Tibial nerve (tissue), 4 donors: Measurements from ENCODE around the gene CELA2B.

Experiments
- EP300 ChIP-seq, 2 donors: sonication (generic); formaldehyde crosslinking; IDR thresholded peaks; one replicate each; pipeline ENCODE4 v1.6.1; 2017; ENCODE audit warnings: antibody characterized with exemption in 2 of 2, mild to moderate bottlenecking in 1 of 2
- POLR2A ChIP-seq, 2 donors: fragments of 450-650 bp; IDR thresholded peaks; one replicate each; pipeline ENCODE4 v1.6.1; 2017; ENCODE audit warnings: antibody characterized with exemption in 2 of 2, mild to moderate bottlenecking in 2 of 2, moderate library complexity in 2 of 2
- TF ChIP-seq, protein P1 (sequence below), 5 experiments: fragments of 200-600 bp in 3 of 5; fragments of 450-650 bp in 2 of 5; sonication (generic) in 3 of 5; IDR thresholded peaks; one replicate each; pipeline ENCODE4 v1.5.1; 2016 to 2019; ENCODE audit warnings: antibody characterized with exemption in 5 of 5, mild to moderate bottlenecking in 3 of 5, moderate library complexity in 2 of 5

DNA sequence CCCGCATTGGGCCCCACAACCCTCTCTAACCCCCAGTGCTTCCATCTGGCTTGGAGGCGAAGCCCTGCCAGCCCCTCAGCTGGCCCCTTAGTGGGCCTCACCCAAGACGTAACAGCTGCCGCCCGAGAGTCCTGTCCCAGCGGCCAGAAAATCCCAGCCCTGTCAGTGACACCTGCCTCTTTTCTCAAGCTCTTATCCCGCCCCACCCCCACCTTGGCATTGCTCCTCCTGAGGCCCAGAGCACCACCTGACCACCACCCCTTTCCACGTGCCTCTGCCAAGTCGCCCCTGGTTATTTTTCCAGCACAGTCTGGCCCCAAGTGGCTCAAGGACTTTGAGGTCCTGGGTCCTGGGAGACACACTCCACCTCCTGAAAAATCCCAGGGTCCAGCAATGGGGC, 43.6 kb upstream of the CELA2B start:
- TF ChIP-seq, protein P1, sequence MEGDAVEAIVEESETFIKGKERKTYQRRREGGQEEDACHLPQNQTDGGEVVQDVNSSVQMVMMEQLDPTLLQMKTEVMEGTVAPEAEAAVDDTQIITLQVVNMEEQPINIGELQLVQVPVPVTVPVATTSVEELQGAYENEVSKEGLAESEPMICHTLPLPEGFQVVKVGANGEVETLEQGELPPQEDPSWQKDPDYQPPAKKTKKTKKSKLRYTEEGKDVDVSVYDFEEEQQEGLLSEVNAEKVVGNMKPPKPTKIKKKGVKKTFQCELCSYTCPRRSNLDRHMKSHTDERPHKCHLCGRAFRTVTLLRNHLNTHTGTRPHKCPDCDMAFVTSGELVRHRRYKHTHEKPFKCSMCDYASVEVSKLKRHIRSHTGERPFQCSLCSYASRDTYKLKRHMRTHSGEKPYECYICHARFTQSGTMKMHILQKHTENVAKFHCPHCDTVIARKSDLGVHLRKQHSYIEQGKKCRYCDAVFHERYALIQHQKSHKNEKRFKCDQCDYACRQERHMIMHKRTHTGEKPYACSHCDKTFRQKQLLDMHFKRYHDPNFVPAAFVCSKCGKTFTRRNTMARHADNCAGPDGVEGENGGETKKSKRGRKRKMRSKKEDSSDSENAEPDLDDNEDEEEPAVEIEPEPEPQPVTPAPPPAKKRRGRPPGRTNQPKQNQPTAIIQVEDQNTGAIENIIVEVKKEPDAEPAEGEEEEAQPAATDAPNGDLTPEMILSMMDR (IDR thresholded peaks at IDR 0.05): no peak
- no peak for TF ChIP-seq POLR2A (IDR thresholded peaks at IDR 0.05)
- no peak for TF ChIP-seq EP300 (IDR thresholded peaks at IDR 0.05)
